ENCODE measurements around the gene SLC25A27. TPM values are rescaled to one million over a fixed set of nuclear protein-coding genes. Genes with fewer than 3 reads are reported as not detected.

Gene SLC25A27
- 1 to 10 TPM; 1.1 to 2.5 TPM for total RNA-seq

- peaks cover 15% of the 10 kb centered on the region for H3K4me1 Mint-ChIP-seq (ENCODE audit: low read depth)
- peaks cover 0 to 1% of the 10 kb centered on the region in 2 donors for H3K9me3 Mint-ChIP-seq
- H3K27me3 Mint-ChIP-seq (ENCODE audit: low read depth): peaks cover 38% of the 10 kb centered on the region
- H3K4me3 Mint-ChIP-seq: peak within 1 kb of the TSS; percentile 94
- H3K27ac Mint-ChIP-seq: no peak within 1 kb of the TSS
- ATAC-seq (replicated peaks in 1 of 2) (peak; percentile 99 to 100), DNase-seq (peak; percentile 87 to 88)
- no peaks in the 10 kb centered on the region for H3K36me3 Mint-ChIP-seq (ENCODE audit: insufficient read depth in 2 of 2)
Measured at GRCh38 chr6:46652603-46653438, at the start of gene SLC25A27, which contains the start of gene CYP39A1. Gene SLC25A27, plus strand, starts transcription at chr6:46652975. Its CDS starts 218 bp downstream, at chr6:46653193. Gene CYP39A1, minus strand, starts transcription at chr6:46652818. Its CDS starts 236 bp downstream, at chr6:46652582.

GRCh38 chr6:46605091-46605797, 47.5 kb upstream of the SLC25A27 start:
- Mint-ChIP-seq H3K27me3 (ENCODE audit: low read depth) (peaks cover 33% of the 10 kb centered on the region), H3K9me3 (peaks cover 0 to 4% of the 10 kb centered on the region in 2 donors)

GRCh38 chr6:46606338-46606737, 46.4 kb upstream of the SLC25A27 start:
- Mint-ChIP-seq H3K27me3 (ENCODE audit: low read depth) (peaks cover 29% of the 10 kb centered on the region), H3K27ac (no peak overlapping the region), H3K4me1 (ENCODE audit: low read depth) (no peaks in the 10 kb centered on the region), H3K9me3 (no peaks in the 10 kb centered on the region), H3K36me3 (ENCODE audit: insufficient read depth in 2 of 2) (no peaks in the 10 kb centered on the region), H3K4me3 (no peak overlapping the region)
- ATAC-seq (replicated peaks in 1 of 2) (no peak), DNase-seq (no peak)

More at GRCh38 chr6:46605091-46605797, 47.5 kb upstream of the SLC25A27 start:
- H3K27ac Mint-ChIP-seq: no peak overlapping the region
- no peaks in the 10 kb centered on the region for H3K4me1 Mint-ChIP-seq (ENCODE audit: low read depth)
- H3K36me3 Mint-ChIP-seq (ENCODE audit: insufficient read depth in 2 of 2): no peaks in the 10 kb centered on the region
- no peak for DNase-seq
- no peak for ATAC-seq (replicated peaks in 1 of 2)
- H3K4me3 Mint-ChIP-seq: no peak overlapping the region

- ATAC-seq (replicated peaks in 1 of 2) (no peak), DNase-seq (no peak)
- Mint-ChIP-seq H3K4me1 (ENCODE audit: low read depth) (no peaks in the 10 kb centered on the region), H3K27ac (no peak overlapping the region), H3K9me3 (no peaks in the 10 kb centered on the region), H3K4me3 (no peak overlapping the region), H3K36me3 (ENCODE audit: insufficient read depth in 2 of 2) (no peaks in the 10 kb centered on the region), H3K27me3 (ENCODE audit: low read depth) (peaks cover 16% of the 10 kb centered on the region)
Measured at GRCh38 chr6:46610862-46611553, 41.8 kb upstream of the SLC25A27 start.

- no peak overlapping the region for H3K4me3 Mint-ChIP-seq
Measured at GRCh38 chr6:46612645-46613044, 40.1 kb upstream of the SLC25A27 start.

GRCh38 chr6:46618726-46619125, 34.0 kb upstream of the SLC25A27 start:
- Mint-ChIP-seq H3K27me3 (ENCODE audit: low read depth) (peaks cover 35% of the 10 kb centered on the region), H3K36me3 (ENCODE audit: insufficient read depth in 2 of 2) (no peaks in the 10 kb centered on the region), H3K4me1 (ENCODE audit: low read depth) (no peaks in the 10 kb centered on the region), H3K4me3 (no peak overlapping the region), H3K9me3 (no peaks in the 10 kb centered on the region), H3K27ac (no peak overlapping the region)
- no peak for DNase-seq
- ATAC-seq (replicated peaks in 1 of 2): no peak

More at GRCh38 chr6:46612645-46613044, 40.1 kb upstream of the SLC25A27 start:
- H3K4me1 Mint-ChIP-seq (ENCODE audit: low read depth): no peaks in the 10 kb centered on the region
- peaks cover 26% of the 10 kb centered on the region for H3K27me3 Mint-ChIP-seq (ENCODE audit: low read depth)
- no peaks in the 10 kb centered on the region for H3K36me3 Mint-ChIP-seq (ENCODE audit: insufficient read depth in 2 of 2)
- DNase-seq (no peak), ATAC-seq (replicated peaks in 1 of 2) (no peak)
- no peak overlapping the region for H3K27ac Mint-ChIP-seq
- H3K9me3 Mint-ChIP-seq: no peaks in the 10 kb centered on the region

GRCh38 chr6:46626228-46626909, 26.4 kb upstream of the SLC25A27 start:
- ATAC-seq (replicated peaks in 1 of 2): peak; percentile 33 to 40
- Mint-ChIP-seq H3K4me1 (ENCODE audit: low read depth) (peaks cover 6% of the 10 kb centered on the region), H3K36me3 (ENCODE audit: insufficient read depth in 2 of 2) (no peaks in the 10 kb centered on the region), H3K9me3 (no peaks in the 10 kb centered on the region), H3K27me3 (ENCODE audit: low read depth) (peaks cover 42% of the 10 kb centered on the region), H3K27ac (peak overlapping the region; percentile 72), H3K4me3 (peak overlapping the region in 1 of 2 donors; percentile 31)
- DNase-seq: no peak

GRCh38 chr6:46626976-46627375, 25.8 kb upstream of the SLC25A27 start:
- ATAC-seq (replicated peaks in 1 of 2): no peak
- Mint-ChIP-seq H3K27me3 (ENCODE audit: low read depth) (peaks cover 43% of the 10 kb centered on the region), H3K27ac (no peak overlapping the region), H3K4me1 (ENCODE audit: low read depth) (peaks cover 6% of the 10 kb centered on the region), H3K9me3 (no peaks in the 10 kb centered on the region), H3K4me3 (no peak overlapping the region), H3K36me3 (ENCODE audit: insufficient read depth in 2 of 2) (no peaks in the 10 kb centered on the region)
- no peak for DNase-seq

GRCh38 chr6:46628498-46628897, 24.3 kb upstream of the SLC25A27 start:
- peaks cover 6% of the 10 kb centered on the region for H3K4me1 Mint-ChIP-seq (ENCODE audit: low read depth)
- H3K9me3 Mint-ChIP-seq: no peaks in the 10 kb centered on the region
- DNase-seq: no peak
- no peak overlapping the region for H3K27ac Mint-ChIP-seq
- no peak for ATAC-seq (replicated peaks in 1 of 2)
- no peaks in the 10 kb centered on the region for H3K36me3 Mint-ChIP-seq (ENCODE audit: insufficient read depth in 2 of 2)
- H3K27me3 Mint-ChIP-seq (ENCODE audit: low read depth): peaks cover 36% of the 10 kb centered on the region
- H3K4me3 Mint-ChIP-seq: no peak overlapping the region

GRCh38 chr6:46628976-46629375, 23.8 kb upstream of the SLC25A27 start:
- Mint-ChIP-seq H3K4me3 (no peak overlapping the region), H3K4me1 (ENCODE audit: low read depth) (peaks cover 6% of the 10 kb centered on the region), H3K36me3 (ENCODE audit: insufficient read depth in 2 of 2) (no peaks in the 10 kb centered on the region), H3K27ac (no peak overlapping the region), H3K27me3 (ENCODE audit: low read depth) (peaks cover 33% of the 10 kb centered on the region), H3K9me3 (no peaks in the 10 kb centered on the region)
- ATAC-seq (replicated peaks in 1 of 2) (no peak), DNase-seq (no peak)

- ATAC-seq (replicated peaks in 1 of 2): no peak
- no peak for DNase-seq
- peaks cover 33% of the 10 kb centered on the region for H3K27me3 Mint-ChIP-seq (ENCODE audit: low read depth)
- H3K36me3 Mint-ChIP-seq (ENCODE audit: insufficient read depth in 2 of 2): no peaks in the 10 kb centered on the region
- H3K9me3 Mint-ChIP-seq: no peaks in the 10 kb centered on the region
- H3K27ac Mint-ChIP-seq: no peak overlapping the region
- no peak overlapping the region for H3K4me3 Mint-ChIP-seq
- H3K4me1 Mint-ChIP-seq (ENCODE audit: low read depth): peaks cover 6% of the 10 kb centered on the region
Measured at GRCh38 chr6:46629691-46630090, 23.1 kb upstream of the SLC25A27 start.

GRCh38 chr6:46632053-46632452, 20.7 kb upstream of the SLC25A27 start:
- Mint-ChIP-seq H3K4me3 (no peak overlapping the region), H3K4me1 (ENCODE audit: low read depth) (no peaks in the 10 kb centered on the region), H3K27ac (no peak overlapping the region), H3K36me3 (ENCODE audit: insufficient read depth in 2 of 2) (no peaks in the 10 kb centered on the region), H3K9me3 (no peaks in the 10 kb centered on the region), H3K27me3 (ENCODE audit: low read depth) (peaks cover 29% of the 10 kb centered on the region)
- DNase-seq: no peak
- ATAC-seq (replicated peaks in 1 of 2): no peak

Data from activated T-cell treated with anti-CD3 and anti-CD28 coated beads, Interleukin-2, amount 50 U/mL, for 72 hours (primary cell).